Calu3 (cell line): Measurements from ENCODE around the gene NOM1. TPM values are rescaled to one million over a fixed set of nuclear protein-coding genes. Genes with fewer than 3 reads are reported as not detected.

Experiments
- BruUV-seq: library from RNA; stranded (reverse); fragments of 400-500 nt; replicated peaks from 2 replicates; lab custom pipeline; 2021; lab: Mats Ljungman, UMichigan
- CTCF ChIA-PET: fragments of 300-600 bp; sonication (Branson Sonifier 250); formaldehyde crosslinking; loops from one replicate; lab custom pipeline; 2022; ENCODE audit warnings: antibody characterized with exemption; lab: Charles Lee
- DNase-seq: peaks from one replicate; pipeline ENCODE4 v3.0.0; 2022
- H3K27ac Mint-ChIP-seq: one replicate; pipeline ENCODE4 v1.8.0; 2022; ENCODE audit warnings: mixed read lengths; ENCODE audit not compliant: unreplicated experiment
- H3K27me3 Mint-ChIP-seq: one replicate; pipeline ENCODE4 v1.8.0; 2022; ENCODE audit warnings: mixed read lengths; ENCODE audit not compliant: unreplicated experiment
- H3K36me3 Mint-ChIP-seq: one replicate; pipeline ENCODE4 v1.8.0; 2022; ENCODE audit warnings: mild to moderate bottlenecking, moderate library complexity, mixed read lengths; ENCODE audit not compliant: insufficient read depth, unreplicated experiment
- H3K4me1 Mint-ChIP-seq: one replicate; pipeline ENCODE4 v1.8.0; 2022; ENCODE audit warnings: mild to moderate bottlenecking, low read depth, mixed read lengths; ENCODE audit not compliant: unreplicated experiment
- H3K4me3 Mint-ChIP-seq: one replicate; pipeline ENCODE4 v1.8.0; 2022; ENCODE audit warnings: mild to moderate bottlenecking, low read depth, moderate library complexity, mixed read lengths; ENCODE audit not compliant: unreplicated experiment
- H3K9me3 Mint-ChIP-seq: one replicate; pipeline ENCODE4 v1.8.0; 2022; ENCODE audit warnings: low read depth, mixed read lengths; ENCODE audit not compliant: unreplicated experiment
- CTCF ChIP-seq: fragments of 200-600 bp; IDR thresholded peaks from one replicate; pipeline ENCODE4 v1.8.0; 2022; ENCODE audit warnings: antibody characterized with exemption; ENCODE audit not compliant: unreplicated experiment
- intact Hi-C: fragments of 100-400 bp; cut with micrococcal nuclease; formaldehyde crosslinking; loops from one replicate; pipeline ENCODE4 v1.10.0; 2022; ENCODE audit not compliant: unreplicated experiment
- total RNA-seq: library from RNA; stranded (reverse); gene quantifications from 2 replicates; pipeline ENCODE4 v1.2.3, GENCODE V29; 2022

The NOM1 gene
- total RNA-seq, 1 experiment from 2014 or later: 35.1 TPM

- Mint-ChIP-seq H3K4me1 (peaks cover 10% of the 10 kb centered on the region), H3K27ac (no peak overlapping the region), H3K4me3 (no peak overlapping the region), H3K9me3 (no peaks in the 10 kb centered on the region), H3K27me3 (peaks cover 18% of the 10 kb centered on the region), H3K36me3 (peaks cover 11% of the 10 kb centered on the region)
- no peak for TF ChIP-seq CTCF
- DNase-seq: no peak
- intact Hi-C loops: no loop called here
- CTCF ChIA-PET: no interaction called here
- no TSS peak for BruUV-seq
These were observed 67.6 kb downstream of the NOM1 start for GRCh38 chr7:157017149-157017548.

GRCh38 chr7:157017603-157018327 is 68.3 kb downstream of the NOM1 start:
- Mint-ChIP-seq H3K27me3 (peaks cover 24% of the 10 kb centered on the region), H3K4me1 (peaks cover 14% of the 10 kb centered on the region), H3K4me3 (no peak overlapping the region), H3K9me3 (no peaks in the 10 kb centered on the region), H3K27ac (no peak overlapping the region), H3K36me3 (peaks cover 11% of the 10 kb centered on the region)
- CTCF ChIA-PET: no interaction called here
- TF ChIP-seq CTCF: no peak
- no peak for DNase-seq
- intact Hi-C loops: no loop called here
- BruUV-seq: no TSS peak

DNA sequence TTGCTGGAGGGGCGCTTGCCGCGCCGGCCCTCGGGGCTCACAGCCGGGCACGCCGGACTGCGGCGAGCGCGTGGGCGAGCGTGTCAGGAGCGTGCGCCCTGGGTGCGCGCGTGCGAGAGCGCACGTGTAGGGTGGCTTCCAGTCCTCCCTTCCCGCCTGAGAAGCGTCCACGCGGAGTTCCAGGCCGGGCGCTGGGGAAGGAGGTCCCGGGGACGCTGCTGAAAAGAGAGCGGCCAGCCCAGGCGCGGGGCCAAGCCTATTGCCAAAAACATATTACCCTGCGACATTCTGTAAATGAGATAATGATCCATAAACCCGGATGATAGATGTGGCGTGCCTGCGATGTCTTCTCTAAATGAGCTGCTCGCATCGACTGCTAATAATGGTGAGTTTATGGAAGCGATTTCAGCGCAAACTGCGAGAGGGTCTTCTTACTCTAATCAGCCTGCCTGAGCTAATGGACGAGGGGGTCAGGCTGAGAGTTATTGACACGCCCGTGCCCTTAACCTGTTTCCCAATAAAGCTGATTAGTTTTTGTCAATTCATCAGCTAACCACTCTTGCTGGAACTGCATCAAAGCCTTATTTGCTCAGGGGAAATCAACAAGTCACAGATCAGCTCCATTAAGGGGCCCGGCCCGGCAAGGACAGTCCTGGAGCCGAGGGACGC is 69.0 kb downstream of the NOM1 start:
- intact Hi-C loops: no loop called here
- H3K27me3 Mint-ChIP-seq: peaks cover 31% of the 10 kb centered on the region
- BruUV-seq: no TSS peak
- no peak for DNase-seq
- TF ChIP-seq CTCF: no peak
- H3K9me3 Mint-ChIP-seq: no peaks in the 10 kb centered on the region
- peaks cover 11% of the 10 kb centered on the region for H3K36me3 Mint-ChIP-seq
- no peak overlapping the region for H3K27ac Mint-ChIP-seq
- peaks cover 21% of the 10 kb centered on the region for H3K4me1 Mint-ChIP-seq
- peak overlapping the region; percentile 72 for H3K4me3 Mint-ChIP-seq
- CTCF ChIA-PET: interaction anchor here (1.0 kb wide), 1 partner anchor 118 kb away, joined by 3 read pairs; no protein-coding TSS in a partner anchor

GRCh38 chr7:157018997-157019608 is 69.6 kb downstream of the NOM1 start:
- no peak overlapping the region for H3K27ac Mint-ChIP-seq
- intact Hi-C loops: no loop called here
- CTCF ChIA-PET: interaction anchor here (0.6 to 1.0 kb wide), 3 partner anchors 9 to 118 kb away, joined by 3 to 6 read pairs (median 3); no protein-coding TSS in a partner anchor
- peak overlapping the region; percentile 72 for H3K4me3 Mint-ChIP-seq
- H3K36me3 Mint-ChIP-seq: peaks cover 11% of the 10 kb centered on the region
- H3K4me1 Mint-ChIP-seq: peaks cover 23% of the 10 kb centered on the region
- DNase-seq: no peak
- peaks cover 37% of the 10 kb centered on the region for H3K27me3 Mint-ChIP-seq
- BruUV-seq: no TSS peak
- TF ChIP-seq CTCF: no peak
- no peaks in the 10 kb centered on the region for H3K9me3 Mint-ChIP-seq
